Activated CD8-positive, alpha-beta T cell treated with anti-CD3 and anti-CD28 coated beads for 36 hours (primary cell): Measurements from ENCODE around the gene HNRNPM. TPM values are rescaled to one million over a fixed set of nuclear protein-coding genes. Genes with fewer than 3 reads are reported as not detected.

Experiments used
- ATAC-seq: fragments of 200-7000 bp; cut with Tn5 transposase; one replicate; pipeline ENCODE4 v1.10.0; 2021; ENCODE audit warnings: mild to moderate bottlenecking, moderate library complexity
- CTCF ChIA-PET: fragments of 350-600 bp; sonication (Branson Sonifier 250); formaldehyde crosslinking; loops from one replicate; lab custom pipeline; 2021; ENCODE audit warnings: antibody characterized with exemption; lab: Charles Lee
- POLR2A ChIA-PET: fragments of 350-600 bp; sonication (Branson Sonifier 250); formaldehyde crosslinking; loops from one replicate; lab custom pipeline; 2021; ENCODE audit warnings: antibody characterized with exemption; lab: Charles Lee
- DNase-seq: peaks from one replicate; pipeline ENCODE4 v3.0.0-alpha.2; 2020
- H3K27ac Mint-ChIP-seq: one replicate; pipeline ENCODE4 v1.8.0; 2021; ENCODE audit warnings: mild to moderate bottlenecking, mixed read lengths
- H3K27me3 Mint-ChIP-seq: one replicate; pipeline ENCODE4 v1.8.0; 2021; ENCODE audit warnings: mixed read lengths
- H3K36me3 Mint-ChIP-seq: one replicate; pipeline ENCODE4 v1.8.0; 2021; ENCODE audit warnings: low read depth, mixed read lengths
- H3K4me1 Mint-ChIP-seq: one replicate; pipeline ENCODE4 v1.8.0; 2021; ENCODE audit warnings: low read depth, mixed read lengths
- H3K4me3 Mint-ChIP-seq: one replicate; pipeline ENCODE4 v1.8.0; 2021; ENCODE audit warnings: mild to moderate bottlenecking, moderate library complexity, mixed read lengths
- H3K9me3 Mint-ChIP-seq: one replicate; pipeline ENCODE4 v1.8.0; 2021; ENCODE audit warnings: mixed read lengths
- intact Hi-C: fragments of 100-400 bp; cut with micrococcal nuclease; formaldehyde crosslinking; loops from one replicate; pipeline ENCODE4 v1.10.0; 2022
- total RNA-seq, 2 experiments: library from RNA; stranded (reverse); gene quantifications; one replicate each; pipeline ENCODE4 v1.2.3, GENCODE V29; 2021
- TF ChIP-seq, protein P1 (sequence below): fragments of 200-600 bp; IDR thresholded peaks from one replicate; pipeline ENCODE4 v1.8.0; 2022; ENCODE audit warnings: antibody characterized with exemption, mild to moderate bottlenecking

Gene HNRNPM
- total RNA-seq, 2 experiments from 2014 or later, result 242 to 254 TPM

GRCh38 chr19:8525401-8525684 lies 80.6 kb downstream of the HNRNPM start:
- H3K27me3 Mint-ChIP-seq, result no peaks in the 10 kb centered on the region
- H3K27ac Mint-ChIP-seq, result no peak overlapping the region
- DNase-seq (no peak), ATAC-seq (no peak)
- H3K4me3 Mint-ChIP-seq, result no peak overlapping the region
- intact Hi-C loops, result no loop called here
- CTCF ChIA-PET, result interaction anchor here (1.3 to 1.5 kb wide), 2 partner anchors 20 to 55 kb away, joined by 3 to 8 read pairs; no protein-coding TSS in a partner anchor
- peaks cover 21% of the 10 kb centered on the region for H3K36me3 Mint-ChIP-seq
- H3K4me1 Mint-ChIP-seq, result peaks cover 5% of the 10 kb centered on the region
- H3K9me3 Mint-ChIP-seq, result no peaks in the 10 kb centered on the region
- TF ChIP-seq, protein P1, sequence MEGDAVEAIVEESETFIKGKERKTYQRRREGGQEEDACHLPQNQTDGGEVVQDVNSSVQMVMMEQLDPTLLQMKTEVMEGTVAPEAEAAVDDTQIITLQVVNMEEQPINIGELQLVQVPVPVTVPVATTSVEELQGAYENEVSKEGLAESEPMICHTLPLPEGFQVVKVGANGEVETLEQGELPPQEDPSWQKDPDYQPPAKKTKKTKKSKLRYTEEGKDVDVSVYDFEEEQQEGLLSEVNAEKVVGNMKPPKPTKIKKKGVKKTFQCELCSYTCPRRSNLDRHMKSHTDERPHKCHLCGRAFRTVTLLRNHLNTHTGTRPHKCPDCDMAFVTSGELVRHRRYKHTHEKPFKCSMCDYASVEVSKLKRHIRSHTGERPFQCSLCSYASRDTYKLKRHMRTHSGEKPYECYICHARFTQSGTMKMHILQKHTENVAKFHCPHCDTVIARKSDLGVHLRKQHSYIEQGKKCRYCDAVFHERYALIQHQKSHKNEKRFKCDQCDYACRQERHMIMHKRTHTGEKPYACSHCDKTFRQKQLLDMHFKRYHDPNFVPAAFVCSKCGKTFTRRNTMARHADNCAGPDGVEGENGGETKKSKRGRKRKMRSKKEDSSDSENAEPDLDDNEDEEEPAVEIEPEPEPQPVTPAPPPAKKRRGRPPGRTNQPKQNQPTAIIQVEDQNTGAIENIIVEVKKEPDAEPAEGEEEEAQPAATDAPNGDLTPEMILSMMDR, result no peak
- POLR2A ChIA-PET, result interaction anchor here (1.2 kb wide), 1 partner anchor 11 kb away, joined by 3 read pairs; no protein-coding TSS in a partner anchor

- peaks cover 21% of the 10 kb centered on the region for H3K36me3 Mint-ChIP-seq
- POLR2A ChIA-PET, result interaction anchor here (1.2 kb wide), 1 partner anchor 12 kb away, joined by 3 read pairs; no protein-coding TSS in a partner anchor
- peak; percentile 40 for DNase-seq
Measured at GRCh38 chr19:8526345-8527091, 81.7 kb downstream of the HNRNPM start.

GRCh38 chr19:8528500-8528899 lies 83.7 kb downstream of the HNRNPM start:
- no peak overlapping the region for H3K27ac Mint-ChIP-seq
- ChIA-PET POLR2A (no interaction called here), CTCF (no interaction called here)
- DNase-seq, result no peak
- H3K36me3 Mint-ChIP-seq, result peaks cover 21% of the 10 kb centered on the region
- TF ChIP-seq, protein P1, result no peak
- peaks cover 3% of the 10 kb centered on the region for H3K4me1 Mint-ChIP-seq
- no peak for ATAC-seq
- intact Hi-C loops, result no loop called here
- H3K4me3 Mint-ChIP-seq, result no peak overlapping the region
- no peaks in the 10 kb centered on the region for H3K27me3 Mint-ChIP-seq
- H3K9me3 Mint-ChIP-seq, result no peaks in the 10 kb centered on the region

More at GRCh38 chr19:8526345-8527091, 81.7 kb downstream of the HNRNPM start:
- no peak overlapping the region for H3K4me3 Mint-ChIP-seq
- H3K4me1 Mint-ChIP-seq, result peaks cover 3% of the 10 kb centered on the region
- peak; percentile 38 for ATAC-seq
- CTCF ChIA-PET, result no interaction called here
- H3K27me3 Mint-ChIP-seq, result no peaks in the 10 kb centered on the region
- intact Hi-C loops, result no loop called here
- TF ChIP-seq, protein P1, result no peak
- H3K27ac Mint-ChIP-seq, result no peak overlapping the region
- H3K9me3 Mint-ChIP-seq, result no peaks in the 10 kb centered on the region

DNA sequence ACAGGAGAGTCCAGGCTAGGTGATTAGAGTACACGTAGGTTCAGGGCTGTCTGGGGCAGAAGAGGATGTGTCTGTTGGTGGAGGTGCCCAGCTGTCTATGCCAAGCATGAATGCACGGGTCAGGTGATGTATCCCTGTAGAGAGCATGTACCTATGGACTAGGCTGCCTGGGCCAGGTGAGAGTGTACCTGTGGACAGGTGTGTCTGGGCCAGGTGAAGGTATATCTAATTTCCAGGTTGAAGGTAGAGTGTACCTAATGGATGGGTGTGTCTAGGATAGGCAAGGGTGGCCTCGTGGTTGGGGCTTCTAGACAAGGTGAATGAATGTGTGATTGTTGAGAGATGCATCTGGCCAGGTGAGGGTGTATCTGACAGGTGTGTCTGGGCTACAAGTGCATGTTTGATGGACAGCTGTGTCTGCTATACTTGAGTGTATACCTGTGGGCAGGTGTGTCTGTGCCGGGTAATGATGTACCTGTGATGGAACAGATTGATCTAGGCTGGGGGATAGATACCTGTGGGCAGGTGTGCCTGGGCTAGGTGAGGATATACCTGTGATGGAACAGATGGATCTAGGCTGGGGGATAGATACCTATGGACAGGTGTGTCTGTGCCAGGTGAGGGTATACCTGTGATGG lies 84.7 kb downstream of the HNRNPM start:
- TF ChIP-seq, protein P1, result no peak
- Mint-ChIP-seq H3K27ac (no peak overlapping the region), H3K4me1 (peaks cover 3% of the 10 kb centered on the region), H3K27me3 (no peaks in the 10 kb centered on the region), H3K36me3 (peaks cover 21% of the 10 kb centered on the region), H3K9me3 (no peaks in the 10 kb centered on the region), H3K4me3 (no peak overlapping the region)
- DNase-seq (no peak), ATAC-seq (no peak)
- intact Hi-C loops, result no loop called here
- ChIA-PET POLR2A (no interaction called here), CTCF (no interaction called here)
